ENCODE results near the gene GRIA1.

GRIA1 gene

GRCh38 chr5:153617190-153617589 lies 126.7 kb downstream of the GRIA1 start:
- DNase-seq: no peak

- DNase-seq: no peak
Measured at GRCh38 chr5:153618307-153618706, 127.8 kb downstream of the GRIA1 start.

- DNase-seq: no peak
Measured at GRCh38 chr5:153618867-153619266, 128.4 kb downstream of the GRIA1 start.

- DNase-seq: no peak
Measured at GRCh38 chr5:153619771-153620170, 129.3 kb downstream of the GRIA1 start.

GRCh38 chr5:153623124-153623523 lies 132.7 kb downstream of the GRIA1 start:
- DNase-seq: no peak

GRCh38 chr5:153623751-153624450 lies 133.4 kb downstream of the GRIA1 start:
- no peak for DNase-seq

- no peak for DNase-seq
Measured at GRCh38 chr5:153624451-153624765, 133.9 kb downstream of the GRIA1 start.

GRCh38 chr5:153625826-153626354 lies 135.4 kb downstream of the GRIA1 start:
- no peak for DNase-seq

- no peak for DNase-seq
Measured at GRCh38 chr5:153626836-153627235, 136.4 kb downstream of the GRIA1 start.

GRCh38 chr5:153629027-153629895 lies 138.8 kb downstream of the GRIA1 start:
- DNase-seq: no peak

- DNase-seq: no peak
Measured at GRCh38 chr5:153630546-153630945, 140.1 kb downstream of the GRIA1 start.

GRCh38 chr5:153632748-153633290 lies 142.3 kb downstream of the GRIA1 start:
- DNase-seq: no peak

GRCh38 chr5:153636670-153637451 lies 146.4 kb downstream of the GRIA1 start:
- no peak for DNase-seq

- DNase-seq: no peak
Measured at GRCh38 chr5:153640293-153640692, 149.8 kb downstream of the GRIA1 start.

GRCh38 chr5:153641183-153641688 lies 150.8 kb downstream of the GRIA1 start:
- no peak for DNase-seq

- no peak for DNase-seq
Measured at GRCh38 chr5:153654504-153655200, 164.2 kb downstream of the GRIA1 start.

- no peak for DNase-seq
Measured at GRCh38 chr5:153655201-153655510, 164.7 kb downstream of the GRIA1 start.

- no peak for DNase-seq
Measured at GRCh38 chr5:153658149-153658548, 167.7 kb downstream of the GRIA1 start.

- DNase-seq: no peak
Measured at GRCh38 chr5:153658606-153659005, 168.1 kb downstream of the GRIA1 start.

GRCh38 chr5:153659039-153659736 lies 168.7 kb downstream of the GRIA1 start:
- no peak for DNase-seq

GRCh38 chr5:153660919-153661318 lies 170.4 kb downstream of the GRIA1 start:
- no peak for DNase-seq

- DNase-seq: no peak
Measured at GRCh38 chr5:153661897-153662296, 171.4 kb downstream of the GRIA1 start.

Measured in activated CD4-positive, alpha-beta T cell treated with anti-CD3 and anti-CD28 coated beads, Interleukin-2, amount 50 U/mL, for 4 hours (primary cell).